HG03060 (cell line): ENCODE results near the gene OVCA2.

ENCODE experiments used
- ATAC-seq: cut with Tn5 transposase; IDR thresholded peaks from one replicate; pipeline ENCODE4 v1.9.1; 2021; ENCODE audit warnings: low read depth, moderate number of reproducible peaks; ENCODE audit not compliant: unreplicated experiment

OVCA2 gene

GRCh38 chr17:2051061-2051932 lies 9.5 kb downstream of the OVCA2 start:
- ATAC-seq: no peak

- ATAC-seq: no peak
Observed at GRCh38 chr17:2051933-2052559, 10.2 kb downstream of the OVCA2 start.

GRCh38 chr17:2053380-2054261 lies 11.8 kb downstream of the OVCA2 start:
- ATAC-seq: no peak

GRCh38 chr17:2054262-2054511 lies 12.4 kb downstream of the OVCA2 start:
- ATAC-seq: no peak

GRCh38 chr17:2054512-2055291 lies 12.9 kb downstream of the OVCA2 start, which contains the start of gene HIC1:
Gene HIC1, plus strand, starts transcription at chr17:2055103. Its CDS starts 1,588 bp downstream, at chr17:2056691.
- ATAC-seq: no peak

GRCh38 chr17:2055292-2056205 lies 13.7 kb downstream of the OVCA2 start:
- ATAC-seq: no peak

GRCh38 chr17:2056206-2057174 lies 14.7 kb downstream of the OVCA2 start:
- no peak for ATAC-seq

GRCh38 chr17:2057175-2057759 lies 15.4 kb downstream of the OVCA2 start:
- no peak for ATAC-seq

- no peak for ATAC-seq
Observed at GRCh38 chr17:2057760-2058585, 16.2 kb downstream of the OVCA2 start.

- no peak for ATAC-seq
Observed at GRCh38 chr17:2058586-2059546, 17.0 kb downstream of the OVCA2 start.

GRCh38 chr17:2059547-2060384 lies 17.9 kb downstream of the OVCA2 start:
- no peak for ATAC-seq

GRCh38 chr17:2060385-2060658 lies 18.5 kb downstream of the OVCA2 start:
- no peak for ATAC-seq

GRCh38 chr17:2060681-2061440 lies 19.0 kb downstream of the OVCA2 start:
- ATAC-seq: no peak

- ATAC-seq: no peak
Observed at GRCh38 chr17:2061441-2061958, 19.7 kb downstream of the OVCA2 start.
